SK-N-MC (cell line): ENCODE results near the gene C3orf70.

Experiments
- EZH2 ChIP-seq: fragments of 200-600 bp; sonication (generic); IDR thresholded peaks from one replicate; pipeline ENCODE4 v1.6.1; 2017; ENCODE audit warnings: antibody characterized with exemption
- POLR2AphosphoS5 ChIP-seq: IDR thresholded peaks from 2 replicates; pipeline ENCODE4 v1.6.1; 2012; ENCODE audit warnings: mild to moderate bottlenecking, low read depth, low read length, borderline replicate concordance

DNA sequence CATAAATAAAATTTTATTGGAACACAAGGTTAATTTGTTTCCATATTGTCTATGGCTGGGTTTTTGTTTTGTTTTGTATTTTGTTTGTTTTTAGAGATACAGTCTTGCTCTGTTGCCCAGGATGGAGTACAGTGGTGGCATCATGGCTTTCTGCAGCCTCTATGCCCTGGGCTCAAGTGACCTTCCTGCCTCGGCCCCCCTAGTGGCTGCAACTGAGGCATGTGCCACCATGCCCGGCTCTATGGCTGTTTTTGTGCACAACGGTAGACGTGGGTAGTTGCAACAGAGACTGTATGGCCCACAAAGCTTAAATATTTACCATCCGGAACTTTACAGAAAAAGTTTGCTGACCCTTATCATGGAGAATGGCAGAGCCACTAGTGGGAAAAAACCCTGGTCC, 46.8 kb upstream of the C3orf70 start:
- TF ChIP-seq POLR2AphosphoS5 = no peak
- no peak for TF ChIP-seq EZH2
